CD4-positive, alpha-beta T cell treated with Interleukin-12 subunit alpha and Interleukin-12 subunit beta, for 1 hour (primary cell): Measurements from ENCODE around the gene THAP2.
"Not testable (repeated sequence)": the region's sequence is repeated elsewhere in the genome, so short reads cannot be mapped to it uniquely, and the experiment has no call there.

Source experiments
- DNase-seq: peaks from one replicate; pipeline ENCODE4 v3.0.0-alpha.2; 2020

Gene THAP2

DNA sequence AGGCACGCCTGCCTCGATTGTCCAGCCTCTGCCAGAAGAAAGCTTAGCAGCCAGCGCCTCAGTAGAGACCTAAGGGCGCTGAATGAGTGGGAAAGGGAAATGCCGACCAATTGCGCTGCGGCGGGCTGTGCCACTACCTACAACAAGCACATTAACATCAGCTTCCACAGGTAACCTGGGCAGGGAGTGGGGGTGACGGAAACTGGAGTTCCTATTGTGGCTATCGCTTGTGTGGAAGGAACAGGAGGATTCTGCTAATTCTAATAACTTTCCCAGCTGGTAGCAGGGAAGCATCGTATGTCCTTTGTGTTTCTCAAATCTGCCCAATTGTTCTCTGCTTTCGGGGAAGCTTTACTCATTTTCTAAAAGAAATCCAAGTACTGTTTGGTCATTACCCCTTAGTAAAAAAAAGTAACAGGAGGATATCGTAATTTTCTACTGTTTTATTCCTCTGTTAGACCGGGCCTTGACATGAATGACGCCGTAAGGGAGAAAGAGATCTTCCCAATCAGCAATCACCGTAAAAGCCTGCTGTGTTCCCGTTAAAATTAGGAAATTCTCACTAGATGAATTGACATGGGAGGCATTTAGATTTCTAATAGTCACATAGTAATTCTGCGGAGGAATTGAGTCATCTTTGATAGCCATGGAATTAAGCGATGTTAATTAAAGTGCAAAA, 449 bp downstream of the THAP2 start:
- no peak for DNase-seq

DNA sequence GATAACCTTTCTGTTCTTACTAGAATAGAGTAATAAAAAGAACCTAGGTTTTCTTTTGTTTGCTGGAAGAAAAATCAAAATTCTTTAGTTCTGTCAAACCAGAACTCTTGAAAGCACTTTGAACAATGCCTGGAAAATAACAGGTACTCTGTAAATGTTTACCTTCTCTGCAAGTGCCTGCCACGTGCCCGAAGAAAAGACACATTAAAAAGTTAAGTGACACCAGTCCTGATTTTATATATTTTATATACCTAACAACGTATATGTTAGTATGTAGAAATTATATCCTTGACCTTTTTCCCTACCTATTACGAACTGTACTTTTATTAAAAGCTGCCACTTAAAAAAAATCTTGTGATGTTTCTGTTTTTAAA, 976 bp downstream of the THAP2 start:
- no peak for DNase-seq

DNA sequence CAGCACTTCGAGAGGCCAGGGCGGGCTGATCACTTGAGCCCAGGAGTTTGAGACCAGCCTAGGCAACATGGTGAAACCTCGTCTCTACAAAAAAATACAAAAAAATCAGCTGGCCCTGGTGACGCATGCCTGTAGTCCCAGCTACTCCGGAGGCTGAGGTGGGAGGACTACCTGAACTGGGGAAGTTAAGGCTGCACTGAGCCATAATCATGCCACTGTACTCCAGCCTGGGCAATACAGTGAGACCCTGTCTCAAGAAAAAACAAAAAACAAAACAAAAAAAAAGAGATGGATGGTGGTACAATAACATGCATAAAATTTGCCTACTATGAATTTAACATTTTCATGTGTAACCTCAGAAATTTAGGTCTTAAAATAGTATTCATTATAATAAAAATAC, 2.2 kb downstream of the THAP2 start:
- no peak for DNase-seq

- DNase-seq: no peak
Measured at GRCh38 chr12:71671311-71671710, 7.2 kb downstream of the THAP2 start.

GRCh38 chr12:71671816-71672215, 7.7 kb downstream of the THAP2 start:
- no peak for DNase-seq

DNA sequence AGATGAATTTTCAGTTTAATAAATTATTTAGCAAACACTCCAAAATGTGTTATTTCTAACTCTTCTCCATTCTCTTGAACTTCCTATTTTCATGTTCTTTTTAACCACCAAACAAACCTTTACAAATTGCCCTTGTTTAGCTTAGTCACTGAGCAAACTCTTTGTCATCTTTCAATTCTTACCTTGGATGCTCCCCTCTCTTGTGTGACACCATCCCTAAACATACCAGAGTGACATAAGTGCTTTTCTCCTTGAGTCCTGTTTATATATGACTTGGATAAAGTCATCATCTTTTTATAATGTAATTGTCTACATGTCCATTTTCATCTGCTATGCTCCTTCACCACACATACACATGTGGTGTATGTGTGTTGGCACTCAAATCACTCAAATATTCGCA, 18.4 kb downstream of the THAP2 start:
- DNase-seq: no peak

- no peak for DNase-seq
Measured at GRCh38 chr12:71683633-71684032, 19.5 kb downstream of the THAP2 start.

GRCh38 chr12:71684081-71684480, 20.0 kb downstream of the THAP2 start:
- DNase-seq: peak; percentile 52

- no peak for DNase-seq
Measured at GRCh38 chr12:71685312-71685906, 21.3 kb downstream of the THAP2 start.

DNA sequence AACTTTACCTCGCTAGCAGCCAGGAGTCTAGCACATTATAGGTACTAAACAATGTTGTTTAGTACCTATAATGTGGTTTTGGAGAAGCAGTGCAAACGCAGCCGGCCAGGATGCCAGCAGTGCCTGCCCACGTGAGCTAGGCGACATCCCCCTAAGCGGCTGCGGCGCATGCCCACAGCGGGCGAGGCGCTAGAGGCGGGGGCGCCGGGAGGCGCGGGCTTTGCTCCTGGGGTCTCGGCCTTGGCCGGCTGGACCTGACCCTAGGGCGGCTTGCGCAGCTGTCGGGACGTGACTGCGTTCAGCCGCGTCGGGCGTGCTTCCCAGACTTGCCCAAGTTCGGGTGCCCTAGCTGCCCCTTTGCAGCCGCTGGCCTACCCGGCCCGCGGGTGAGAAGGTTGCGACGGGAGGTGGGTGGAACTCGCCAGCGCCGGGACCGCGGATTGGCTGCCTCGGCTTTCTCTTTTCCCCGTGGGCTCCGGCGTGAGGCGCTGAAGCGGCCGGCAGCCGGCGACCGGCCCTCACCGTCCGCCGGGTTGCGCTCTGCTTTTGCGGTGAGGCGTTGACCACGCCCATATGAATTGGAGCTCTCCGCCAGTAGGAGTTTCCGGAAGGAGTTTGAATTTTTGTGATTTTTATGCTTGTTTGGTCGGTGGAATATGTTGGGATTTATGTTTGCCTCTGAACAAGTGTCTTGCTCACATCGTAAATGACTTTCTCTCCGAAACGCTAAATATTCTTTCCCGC, 22.0 kb downstream of the THAP2 start, which contains the start of gene TMEM19:
TSS of gene TMEM19 (plus strand) at position 169 of the 744 bp plus-strand sequence. CDS start 599 bp downstream, outside the sequence.
- DNase-seq: peak; percentile 83

DNA sequence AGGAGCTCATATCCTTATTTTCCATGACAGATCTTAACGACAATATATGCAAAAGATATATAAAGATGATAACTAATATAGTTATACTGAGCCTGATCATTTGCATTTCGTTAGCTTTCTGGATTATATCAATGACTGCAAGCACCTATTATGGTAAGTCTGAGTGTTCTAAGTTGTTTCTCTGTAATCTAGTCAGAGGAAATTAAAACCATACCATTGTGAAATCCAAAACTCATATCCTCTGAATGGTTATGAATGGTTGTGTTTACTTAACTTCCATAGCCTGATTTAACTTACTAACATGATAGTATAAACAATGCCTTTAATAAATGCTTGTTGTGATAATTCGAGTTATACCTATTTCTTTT, 22.5 kb downstream of the THAP2 start:
- no peak for DNase-seq

DNA sequence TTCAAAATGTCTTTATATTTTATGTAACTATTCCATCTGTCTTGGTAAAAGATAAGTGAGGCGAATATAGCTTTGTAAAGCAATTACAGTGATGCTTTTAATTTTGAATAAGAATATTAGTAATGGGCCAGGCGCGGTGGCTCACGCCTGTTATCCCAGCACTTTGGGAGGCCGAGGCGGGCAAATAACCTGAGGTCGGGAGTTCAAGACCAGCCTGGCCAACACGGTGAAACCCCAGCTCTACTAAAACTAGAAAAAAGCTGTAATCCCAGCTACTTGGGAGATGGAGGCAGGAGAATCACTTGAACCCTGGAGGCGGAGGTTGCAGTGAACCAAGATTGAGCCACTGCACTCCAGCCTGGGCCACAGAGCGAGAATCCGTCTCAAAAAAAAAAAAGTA, 23.1 kb downstream of the THAP2 start:
- not testable (repeated sequence) for DNase-seq

- DNase-seq: no peak
Measured at GRCh38 chr12:71688961-71689570, 25.0 kb downstream of the THAP2 start.

DNA sequence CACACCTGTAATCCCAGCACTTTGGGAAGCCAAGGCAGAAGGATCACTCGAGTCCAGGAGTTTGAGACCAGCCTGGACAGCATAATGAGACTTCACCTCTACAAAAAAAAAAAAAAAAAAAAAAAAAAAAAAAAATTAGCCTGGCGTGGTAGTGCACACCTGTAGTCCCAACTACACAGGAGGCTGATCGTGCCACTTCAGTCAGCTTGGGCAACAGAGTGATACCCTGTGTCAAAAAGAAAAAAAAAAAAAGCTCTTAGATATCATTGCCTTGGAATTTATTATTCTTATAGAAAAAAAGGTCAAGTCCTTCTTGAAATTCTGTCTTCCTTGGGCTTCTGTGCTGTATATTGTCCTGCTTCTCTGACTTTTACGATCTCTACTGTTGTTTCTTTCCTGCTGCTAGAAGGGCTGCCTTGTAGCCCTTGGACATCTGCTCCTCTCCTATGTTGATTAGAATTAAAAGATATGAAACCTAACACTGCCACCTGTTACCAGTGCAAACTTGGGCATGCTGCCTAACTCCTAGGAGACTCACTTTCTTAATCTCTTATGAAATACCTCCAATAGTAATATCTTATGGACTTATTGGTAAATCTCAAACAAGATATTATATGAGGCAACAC, 27.5 kb downstream of the THAP2 start:
- no peak for DNase-seq

GRCh38 chr12:71693126-71693525, 29.0 kb downstream of the THAP2 start:
- no peak for DNase-seq

DNA sequence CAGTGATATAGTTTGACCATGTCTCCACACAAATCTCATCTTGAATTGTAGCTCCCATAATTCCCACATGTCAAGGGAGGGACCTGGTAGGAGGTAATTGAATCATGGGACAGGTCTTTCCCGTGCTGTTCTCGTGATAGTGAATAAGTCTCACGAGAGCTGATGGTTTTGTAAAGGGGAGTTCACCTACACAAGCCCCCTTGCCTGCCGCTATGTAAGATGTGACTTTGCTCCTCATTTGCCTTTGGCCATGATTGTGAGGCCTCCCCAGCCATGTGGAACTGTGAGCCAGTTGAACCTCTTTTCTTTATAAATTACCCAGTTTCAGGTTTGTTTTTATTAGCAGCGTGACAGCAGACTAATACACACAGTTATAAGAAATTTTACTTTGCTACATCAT, 29.6 kb downstream of the THAP2 start:
- not testable (repeated sequence) for DNase-seq

DNA sequence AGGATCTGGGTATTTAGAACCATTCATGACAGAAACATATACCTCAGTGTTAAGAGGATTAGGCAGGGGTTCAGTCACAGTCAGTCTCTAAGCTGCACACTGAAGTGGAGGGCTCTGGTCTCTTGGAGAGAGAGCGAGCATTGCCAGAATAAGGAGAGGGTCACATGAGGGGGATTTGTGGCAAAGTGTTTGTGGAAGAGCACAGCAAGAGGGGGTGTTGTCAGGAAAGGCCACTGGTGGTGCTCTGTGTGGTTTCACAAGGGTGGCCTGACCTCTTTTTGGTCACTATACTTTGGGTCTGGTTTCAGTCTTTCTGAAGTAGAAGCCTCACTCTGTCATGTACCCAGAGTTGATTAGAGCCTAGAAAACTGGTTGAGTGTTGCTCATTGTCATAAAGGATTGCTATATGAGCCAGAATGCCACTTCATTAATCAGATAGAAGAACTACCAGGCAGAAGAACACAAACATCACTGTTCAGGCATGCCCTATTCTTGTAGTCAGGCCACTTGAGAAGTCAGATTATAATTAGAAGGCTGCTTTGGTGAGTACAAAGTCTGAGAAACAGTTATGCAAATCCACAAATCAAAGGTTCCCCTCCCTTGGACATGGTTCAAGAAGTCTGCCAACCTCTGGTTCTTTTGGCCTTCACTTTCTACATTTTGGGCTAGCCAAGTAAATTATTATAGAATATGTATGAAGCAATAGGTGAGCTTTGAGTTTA, 30.2 kb downstream of the THAP2 start:
- DNase-seq: no peak

- DNase-seq: no peak
Measured at GRCh38 chr12:71695782-71696181, 31.7 kb downstream of the THAP2 start.

- not testable (repeated sequence) for DNase-seq
Measured at GRCh38 chr12:71702181-71702580, 38.1 kb downstream of the THAP2 start.

GRCh38 chr12:71702590-71702989, 38.5 kb downstream of the THAP2 start:
- no peak for DNase-seq

- DNase-seq: no peak
Measured at GRCh38 chr12:71703206-71703605, 39.1 kb downstream of the THAP2 start.

- no peak for DNase-seq
Measured at GRCh38 chr12:71704920-71705319, 40.8 kb downstream of the THAP2 start.

DNA sequence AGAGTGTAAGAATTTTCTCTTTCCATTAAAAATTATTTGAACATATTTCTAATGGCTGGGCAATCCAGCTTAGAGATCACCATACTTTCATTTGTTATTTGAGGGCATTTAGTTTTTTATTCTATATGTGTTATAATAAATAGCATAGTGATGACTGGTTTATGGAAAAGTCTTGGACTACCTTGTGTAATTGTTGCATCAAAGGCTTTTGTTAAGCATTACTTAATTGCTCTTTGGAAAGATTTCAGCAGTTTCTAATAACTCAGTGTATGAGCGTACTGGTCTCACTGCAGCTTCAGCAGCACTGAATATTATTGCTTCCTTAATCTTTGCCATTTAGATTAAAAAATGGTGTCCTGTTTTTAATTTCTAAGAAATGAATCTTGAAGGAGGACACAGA, 44.6 kb downstream of the THAP2 start:
- no peak for DNase-seq
